PC-3 (cell line): ENCODE measurements around the gene CALHM2. TPM values are rescaled to one million over a fixed set of nuclear protein-coding genes. Genes with fewer than 3 reads are reported as not detected.

Source experiments
- ATAC-seq: fragments of 200-7000 bp; cut with Tn5 transposase; 2 replicates; pipeline ENCODE4 v1.9.1; 2020; ENCODE audit warnings: mild to moderate bottlenecking, moderate library complexity
- BruUV-seq: library from RNA; stranded (reverse); fragments of 400-500 nt; replicated peaks from 2 replicates; lab custom pipeline; 2021; lab: Mats Ljungman, UMichigan
- CTCF ChIA-PET: fragments of 300-600 bp; sonication (Branson Sonifier 250); formaldehyde crosslinking; loops from one replicate; lab custom pipeline; 2022; ENCODE audit warnings: antibody characterized with exemption; lab: Charles Lee
- POLR2A ChIA-PET: fragments of 300-600 bp; sonication (Branson Sonifier 250); formaldehyde crosslinking; loops from one replicate; lab custom pipeline; 2022; ENCODE audit warnings: antibody characterized with exemption; ENCODE audit not compliant: unreplicated experiment; lab: Charles Lee
- DNase-seq: peaks from one replicate; pipeline ENCODE4 v3.0.0-alpha.2; 2015
- H2AFZ ChIP-seq: fragments of 300-600 bp; sonication (generic); 2 replicates; pipeline ENCODE4 v1.6.0; 2016; ENCODE audit warnings: antibody characterized with exemption, low read length
- H3F3A ChIP-seq: fragments of 300-600 bp; sonication (generic); one replicate; pipeline ENCODE4 v1.6.0; 2017; ENCODE audit warnings: antibody characterized with exemption, low read length, control low read depth, mild to moderate bottlenecking; ENCODE audit not compliant: unreplicated experiment
- H3K27ac ChIP-seq: fragments of 300-600 bp; sonication (generic); 2 replicates; pipeline ENCODE4 v1.5.1; 2016; ENCODE audit warnings: mild to moderate bottlenecking, low read length
- H3K27me3 ChIP-seq: fragments of 300-600 bp; sonication (generic); 2 replicates; pipeline ENCODE4 v1.6.1; 2016; ENCODE audit warnings: low read length, mixed read lengths
- H3K36me3 ChIP-seq: fragments of 300-600 bp; sonication (generic); 2 replicates; pipeline ENCODE4 v1.6.1; 2016; ENCODE audit warnings: low read depth, mixed run types, low read length, mixed read lengths
- H3K4me1 ChIP-seq: fragments of 300-600 bp; sonication (generic); 2 replicates; pipeline ENCODE4 v1.5.1; 2016; ENCODE audit warnings: low read length; ENCODE audit not compliant: insufficient read depth
- H3K4me2 ChIP-seq: fragments of 300-600 bp; sonication (generic); 2 replicates; pipeline ENCODE4 v1.6.0; 2016; ENCODE audit warnings: low read length
- H3K4me3 ChIP-seq: fragments of 300-600 bp; sonication (generic); 2 replicates; pipeline ENCODE4 v1.5.1; 2016; ENCODE audit warnings: mild to moderate bottlenecking, low read length, mixed read lengths
- H3K79me2 ChIP-seq: fragments of 300-600 bp; sonication (generic); 2 replicates; pipeline ENCODE4 v1.6.1; 2017; ENCODE audit warnings: low read length, mixed read lengths
- H3K9ac ChIP-seq: fragments of 300-600 bp; sonication (generic); 2 replicates; pipeline ENCODE4 v1.6.0; 2016; ENCODE audit warnings: mild to moderate bottlenecking, low read length
- H3K9me2 ChIP-seq: fragments of 300-600 bp; sonication (generic); replicated peaks from 2 replicates; pipeline ENCODE4 v1.6.1; 2016; ENCODE audit warnings: mixed run types, low read length, mixed read lengths
- H3K9me3 ChIP-seq: fragments of 300-600 bp; sonication (generic); 2 replicates; pipeline ENCODE4 v1.6.1; 2016; ENCODE audit warnings: low read length, mixed read lengths
- H4K20me1 ChIP-seq: fragments of 300-600 bp; sonication (generic); 2 replicates; pipeline ENCODE4 v1.6.1; 2016; ENCODE audit warnings: low read length, mixed read lengths
- EZH2 ChIP-seq: fragments of 300-600 bp; sonication (generic); IDR thresholded peaks from one replicate; pipeline ENCODE4 v1.6.1; 2017; ENCODE audit warnings: antibody characterized with exemption, mild to moderate bottlenecking, low read length; ENCODE audit not compliant: unreplicated experiment
- EZH2phosphoT487 ChIP-seq: fragments of 300-600 bp; sonication (generic); IDR thresholded peaks from 2 replicates; pipeline ENCODE4 v1.6.1; 2018; ENCODE audit warnings: mild to moderate bottlenecking, antibody characterized with exemption, low read length, borderline replicate concordance
- intact Hi-C: fragments of 100-400 bp; cut with micrococcal nuclease; formaldehyde crosslinking; loops from 2 replicates; pipeline ENCODE4 v1.9.0; 2023
- total RNA-seq: library from RNA; depleted of rRNA; stranded (reverse); fragments of >200 nt; gene quantifications from 2 replicates; pipeline ENCODE4 v1.2.3, GENCODE V29; 2014
- TF ChIP-seq, protein P1 (sequence below): fragments of 300-600 bp; sonication (generic); conservative IDR thresholded peaks from 2 replicates; pipeline ENCODE4 v1.5.1; 2017; ENCODE audit warnings: antibody characterized with exemption, low read depth, mild to moderate bottlenecking, low read length

The CALHM2 gene
- total RNA-seq, 1 experiment from 2014 or later = 1.3 TPM

DNA sequence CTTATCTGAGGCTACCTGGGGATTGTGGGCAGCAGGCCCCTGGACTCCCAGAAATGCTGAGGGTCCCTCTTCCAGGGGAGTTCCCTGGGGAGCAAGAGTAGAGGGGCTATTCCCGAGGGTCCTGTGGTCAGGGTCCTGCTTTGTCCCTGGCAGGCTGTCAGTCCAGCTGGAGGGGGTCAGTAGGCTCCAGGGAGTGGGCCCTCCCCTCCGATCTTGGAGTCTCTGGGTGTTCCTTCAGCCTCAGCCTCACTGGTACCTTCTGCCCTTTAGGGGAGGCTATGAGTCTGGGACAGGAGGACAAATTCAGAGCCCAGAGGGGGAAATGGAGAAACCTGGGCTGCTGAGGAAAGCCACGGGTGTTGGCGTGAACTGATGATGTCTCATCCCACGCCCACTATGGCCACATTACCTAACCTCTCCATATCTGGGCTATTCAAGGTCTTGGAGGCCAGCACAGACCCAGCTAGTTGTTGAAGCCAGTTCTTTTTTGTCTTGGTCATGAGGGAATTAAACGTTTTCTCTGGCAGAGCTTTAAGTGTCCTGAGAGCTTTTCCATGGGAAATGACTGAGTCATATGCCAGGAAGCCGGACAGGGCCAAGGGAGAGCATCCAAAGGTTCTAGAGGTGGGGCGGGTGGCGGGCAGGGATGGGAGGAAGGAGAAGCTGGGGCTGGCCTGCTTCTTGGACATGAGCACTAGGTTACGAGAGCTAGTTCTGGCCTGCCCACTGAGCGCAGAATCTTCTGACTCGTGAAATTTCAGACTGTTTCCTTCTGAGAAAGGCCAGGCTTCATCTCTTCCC, 6.2 kb downstream of the CALHM2 start:
- Histone ChIP-seq H3K4me2 (no peak overlapping the region), H3K9me3 (no peaks in the 10 kb centered on the region), H3K4me1 (peaks cover 13% of the 10 kb centered on the region), H3F3A (no peaks in the 10 kb centered on the region), H3K36me3 (peaks cover 5% of the 10 kb centered on the region; the same call in 1 of the 2 replicates), H3K4me3 (no peak overlapping the region), H4K20me1 (no peaks in the 10 kb centered on the region), H3K9me2 (no peaks in the 10 kb centered on the region), H2AFZ (no peak overlapping the region), H3K79me2 (no peaks in the 10 kb centered on the region), H3K27ac (no peak overlapping the region), H3K27me3 (no peaks in the 10 kb centered on the region), H3K9ac (no peak overlapping the region)
- intact Hi-C loops = no loop called here
- DNase-seq (no peak), ATAC-seq (no peak)
- POLR2A ChIA-PET = interaction anchor here (0.6 kb wide), 1 partner anchor 62 kb away, joined by 3 read pairs; no protein-coding TSS in a partner anchor
- CTCF ChIA-PET = interaction anchor here (0.7 kb wide), 1 partner anchor 16 kb away, joined by 3 read pairs; no protein-coding TSS in a partner anchor
- TF ChIP-seq EZH2phosphoT487 = no peak
- TF ChIP-seq, protein P1, sequence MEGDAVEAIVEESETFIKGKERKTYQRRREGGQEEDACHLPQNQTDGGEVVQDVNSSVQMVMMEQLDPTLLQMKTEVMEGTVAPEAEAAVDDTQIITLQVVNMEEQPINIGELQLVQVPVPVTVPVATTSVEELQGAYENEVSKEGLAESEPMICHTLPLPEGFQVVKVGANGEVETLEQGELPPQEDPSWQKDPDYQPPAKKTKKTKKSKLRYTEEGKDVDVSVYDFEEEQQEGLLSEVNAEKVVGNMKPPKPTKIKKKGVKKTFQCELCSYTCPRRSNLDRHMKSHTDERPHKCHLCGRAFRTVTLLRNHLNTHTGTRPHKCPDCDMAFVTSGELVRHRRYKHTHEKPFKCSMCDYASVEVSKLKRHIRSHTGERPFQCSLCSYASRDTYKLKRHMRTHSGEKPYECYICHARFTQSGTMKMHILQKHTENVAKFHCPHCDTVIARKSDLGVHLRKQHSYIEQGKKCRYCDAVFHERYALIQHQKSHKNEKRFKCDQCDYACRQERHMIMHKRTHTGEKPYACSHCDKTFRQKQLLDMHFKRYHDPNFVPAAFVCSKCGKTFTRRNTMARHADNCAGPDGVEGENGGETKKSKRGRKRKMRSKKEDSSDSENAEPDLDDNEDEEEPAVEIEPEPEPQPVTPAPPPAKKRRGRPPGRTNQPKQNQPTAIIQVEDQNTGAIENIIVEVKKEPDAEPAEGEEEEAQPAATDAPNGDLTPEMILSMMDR = no peak
- no peak for TF ChIP-seq EZH2
- TSS peak; percentile 20 for BruUV-seq

DNA sequence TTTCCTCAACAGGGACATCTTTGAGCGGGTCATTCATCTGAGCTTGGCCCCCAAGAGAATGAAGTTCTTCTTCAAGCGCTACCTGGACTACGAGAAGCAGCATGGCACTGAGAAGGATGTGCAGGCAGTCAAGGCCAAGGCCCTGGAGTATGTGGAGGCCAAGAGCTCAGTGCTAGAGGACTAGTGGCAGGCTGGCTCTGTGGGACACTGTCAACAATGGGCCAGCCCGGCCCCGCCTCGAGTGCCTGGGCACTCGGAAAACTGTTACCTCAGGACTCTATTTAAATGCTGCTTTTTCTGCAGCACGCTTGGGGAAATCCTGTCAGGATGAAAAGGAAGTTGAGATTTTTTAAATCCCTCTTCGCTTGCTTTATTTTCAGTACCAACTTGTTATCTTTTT, 6.8 kb downstream of the CALHM2 start:
- Histone ChIP-seq H3K9ac (no peak overlapping the region), H3K4me3 (no peak overlapping the region), H3K9me2 (no peaks in the 10 kb centered on the region), H3K27ac (no peak overlapping the region), H3K4me2 (no peak overlapping the region), H3K9me3 (no peaks in the 10 kb centered on the region), H3K27me3 (no peaks in the 10 kb centered on the region), H4K20me1 (no peaks in the 10 kb centered on the region), H3K36me3 (peaks cover 5% of the 10 kb centered on the region; the same call in 1 of the 2 replicates), H3F3A (no peaks in the 10 kb centered on the region), H2AFZ (no peak overlapping the region), H3K4me1 (peaks cover 7% of the 10 kb centered on the region), H3K79me2 (no peaks in the 10 kb centered on the region)
- intact Hi-C loops = no loop called here
- ATAC-seq (no peak), DNase-seq (no peak)
- ChIA-PET POLR2A (no interaction called here), CTCF (interaction anchor here (0.7 kb wide), 1 partner anchor 16 kb away, joined by 3 read pairs; no protein-coding TSS in a partner anchor)
- no TSS peak for BruUV-seq
- TF ChIP-seq EZH2phosphoT487 (no peak), EZH2 (no peak)

DNA sequence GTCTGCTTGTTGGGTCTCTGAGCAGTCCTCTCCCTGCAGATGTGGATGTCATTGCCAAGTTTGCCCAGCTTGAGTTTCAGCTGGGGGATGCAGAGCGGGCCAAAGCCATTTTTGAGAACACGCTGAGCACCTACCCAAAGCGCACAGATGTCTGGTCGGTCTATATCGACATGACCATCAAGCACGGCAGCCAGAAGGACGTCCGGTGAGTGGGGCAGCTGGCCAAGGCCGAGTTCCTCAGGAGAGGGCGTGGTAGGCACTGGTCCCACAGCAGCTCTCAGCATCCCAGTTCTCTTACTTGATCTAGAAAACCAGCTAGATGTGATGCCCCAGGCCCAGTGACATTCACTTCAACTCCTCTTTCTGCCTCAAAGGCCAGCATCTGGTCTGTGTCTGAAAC, 7.7 kb downstream of the CALHM2 start:
- BruUV-seq = no TSS peak
- peaks cover 5% of the 10 kb centered on the region; the same call in 1 of the 2 replicates for H3K36me3 ChIP-seq

More for the DNA sequence above, 7.7 kb downstream of the CALHM2 start:
- no peaks in the 10 kb centered on the region for H3K79me2 ChIP-seq
- no peaks in the 10 kb centered on the region for H3K9me3 ChIP-seq
- intact Hi-C loops = no loop called here
- POLR2A ChIA-PET = no interaction called here
- H2AFZ ChIP-seq = no peak overlapping the region
- TF ChIP-seq EZH2 = no peak
- TF ChIP-seq, protein P1 = no peak
- H3K27ac ChIP-seq = no peak overlapping the region
- ATAC-seq (no peak), DNase-seq (no peak)
- H3K27me3 ChIP-seq = no peaks in the 10 kb centered on the region
- no peaks in the 10 kb centered on the region for H4K20me1 ChIP-seq
- no peaks in the 10 kb centered on the region for H3F3A ChIP-seq
- H3K4me3 ChIP-seq = no peak overlapping the region
- CTCF ChIA-PET = no interaction called here
- H3K9ac ChIP-seq = no peak overlapping the region
- H3K4me2 ChIP-seq = no peak overlapping the region
- peaks cover 3% of the 10 kb centered on the region; the same call in 1 of the 2 replicates for H3K4me1 ChIP-seq
- no peaks in the 10 kb centered on the region for H3K9me2 ChIP-seq
